ENCODE measurements around the gene PDXK.

PDXK gene

GRCh38 chr21:43808367-43808766 is 89.4 kb downstream of the PDXK start:
- DNase-seq = no peak

GRCh38 chr21:43808832-43809251 is 89.9 kb downstream of the PDXK start:
- DNase-seq = no peak

- DNase-seq = no peak
These were observed 90.4 kb downstream of the PDXK start for GRCh38 chr21:43809346-43809799.

GRCh38 chr21:43809853-43810504 is 91.0 kb downstream of the PDXK start:
- DNase-seq = no peak

- DNase-seq = no peak
These were observed 91.8 kb downstream of the PDXK start for GRCh38 chr21:43810505-43811261.

GRCh38 chr21:43811262-43812105 is 92.6 kb downstream of the PDXK start:
- no peak for DNase-seq
